ENCODE measurements around the gene SDC3.

DNA sequence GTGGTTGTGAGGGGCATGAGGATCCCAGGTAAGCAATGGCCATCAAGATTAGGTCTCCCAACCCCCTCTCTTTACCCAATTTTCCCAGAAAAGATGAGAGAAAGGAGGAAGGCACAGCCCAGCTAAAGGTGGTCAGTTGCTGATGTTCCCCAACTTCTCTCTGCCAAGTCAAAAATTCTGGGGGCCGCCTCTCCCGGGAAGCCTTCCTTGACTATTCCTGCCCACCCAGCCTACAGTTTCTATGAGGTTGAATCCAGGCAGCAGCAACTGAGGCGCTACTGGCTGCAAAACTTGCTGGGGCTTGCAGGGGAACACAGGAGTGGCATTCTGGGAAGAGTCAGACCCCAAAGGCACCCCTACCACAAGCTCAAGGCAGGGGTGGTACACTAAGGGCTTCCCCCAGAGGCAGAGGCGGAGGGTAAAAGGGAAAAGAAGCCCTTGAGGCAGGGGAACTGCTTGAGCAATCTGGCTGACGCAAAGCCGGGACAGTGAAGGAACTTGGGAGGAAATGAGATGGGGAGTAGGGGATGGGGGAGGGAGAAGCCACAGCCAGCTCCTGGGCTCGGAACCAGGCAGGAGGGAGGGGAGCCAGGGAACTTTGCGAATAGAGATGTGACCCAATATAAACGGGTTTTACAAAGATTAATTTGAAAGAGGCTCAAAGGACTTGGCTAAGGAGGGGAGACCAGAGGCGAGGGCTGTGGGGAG is 31.2 kb downstream of the SDC3 start:
- TF ChIP-seq NKRF (conservative IDR thresholded peaks at IDR 0.05) = no peak
- TF ChIP-seq RAD51 (IDR thresholded peaks at IDR 0.05) = no peak
- no peak for TF ChIP-seq EZH2 (IDR thresholded peaks at IDR 0.05; ENCODE audit: borderline replicate concordance, control insufficient read depth, low read depth, low read length)
- no peak for TF ChIP-seq CTCF (IDR thresholded peaks at IDR 0.05 in 2 of 3, conservative IDR thresholded peaks at IDR 0.05 in 1 of 3; ENCODE audit: control insufficient read depth in 2 of 3, extremely low read depth in 1 of 3, insufficient read depth in 1 of 3, low read depth in 3 of 3, low read length in 3 of 3)
- TF ChIP-seq RCOR1 (conservative IDR thresholded peaks at IDR 0.05; ENCODE audit: low read depth, low read length) = no peak
- TF ChIP-seq PAX8 (IDR thresholded peaks at IDR 0.05) = no peak
- no peak for TF ChIP-seq SP1 (IDR thresholded peaks at IDR 0.05; ENCODE audit: low read depth, low read length)
- TF ChIP-seq RFX5 (IDR thresholded peaks at IDR 0.05; ENCODE audit: low read depth, low read length) = no peak
- no peak for TF ChIP-seq YBX1 (IDR thresholded peaks at IDR 0.05)
- TF ChIP-seq WRNIP1 (IDR thresholded peaks at IDR 0.05; ENCODE audit: borderline replicate concordance, low read depth, low read length) = no peak
- TF ChIP-seq, protein P1, sequence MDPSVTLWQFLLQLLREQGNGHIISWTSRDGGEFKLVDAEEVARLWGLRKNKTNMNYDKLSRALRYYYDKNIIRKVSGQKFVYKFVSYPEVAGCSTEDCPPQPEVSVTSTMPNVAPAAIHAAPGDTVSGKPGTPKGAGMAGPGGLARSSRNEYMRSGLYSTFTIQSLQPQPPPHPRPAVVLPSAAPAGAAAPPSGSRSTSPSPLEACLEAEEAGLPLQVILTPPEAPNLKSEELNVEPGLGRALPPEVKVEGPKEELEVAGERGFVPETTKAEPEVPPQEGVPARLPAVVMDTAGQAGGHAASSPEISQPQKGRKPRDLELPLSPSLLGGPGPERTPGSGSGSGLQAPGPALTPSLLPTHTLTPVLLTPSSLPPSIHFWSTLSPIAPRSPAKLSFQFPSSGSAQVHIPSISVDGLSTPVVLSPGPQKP (IDR thresholded peaks at IDR 0.05; ENCODE audit: low read depth, low read length) = no peak
